ENCODE results near the gene KRTAP17-1. TPM values are rescaled to one million over a fixed set of nuclear protein-coding genes. Genes with fewer than 3 reads are reported as not detected.

Gene KRTAP17-1
- total RNA-seq, 1 experiment from 2014 or later: not detected

- no peaks in the 10 kb centered on the region; the same call in 1 of the 2 replicates for H3K9me3 ChIP-seq
- H3K36me3 Mint-ChIP-seq (ENCODE audit: insufficient read depth, unreplicated experiment): no peaks in the 10 kb centered on the region
- no peaks in the 10 kb centered on the region for H3K27me3 Mint-ChIP-seq (ENCODE audit: insufficient read depth, unreplicated experiment)
- H3K9me3 Mint-ChIP-seq (ENCODE audit: unreplicated experiment): peaks cover 5% of the 10 kb centered on the region
- H3K27ac Mint-ChIP-seq (ENCODE audit: unreplicated experiment): peak overlapping the region; percentile 50
- no peaks in the 10 kb centered on the region for H3K36me3 ChIP-seq (ENCODE audit: control insufficient read depth, insufficient read depth, low read length)
- H3K4me3 Mint-ChIP-seq (ENCODE audit: unreplicated experiment): no peak overlapping the region
- TF ChIP-seq CTCF (IDR thresholded peaks at IDR 0.05; ENCODE audit: insufficient read depth in 1 of 2, low read depth in 1 of 2, low read length in 1 of 2, severe bottlenecking in 1 of 2, unreplicated experiment in 1 of 2): no peak
- DNase-seq: no peak
- BruUV-seq (replicated peaks): no TSS peak
- no peak overlapping the region for H3K4me3 ChIP-seq (ENCODE audit: low read depth, low read length)
- H3K27me3 ChIP-seq (replicated peaks; ENCODE audit: control insufficient read depth, insufficient read depth, low read length): no peaks in the 10 kb centered on the region
- peaks cover 4% of the 10 kb centered on the region; the same call in 1 of the 2 replicates for H3K4me1 ChIP-seq
- POLR2A ChIA-PET: no interaction called here
- intact Hi-C loops (cut with micrococcal nuclease; ENCODE audit: unreplicated experiment): loop anchor here (10.0 kb wide), 2 partner anchors 169 to 261 kb away; partner anchors contain the start of genes KRTAP2-3 and KRTAP2-4
- peaks cover 10% of the 10 kb centered on the region for H3K4me1 Mint-ChIP-seq (ENCODE audit: low read depth, unreplicated experiment)
- CTCF ChIA-PET: no interaction called here
These were observed 10.1 kb upstream of the KRTAP17-1 start for GRCh38 chr17:41325611-41326010.

- Histone ChIP-seq H3K4me3 (ENCODE audit: low read depth, low read length) (no peak overlapping the region), H3K4me1 (peaks cover 4% of the 10 kb centered on the region; the same call in 1 of the 2 replicates), H3K36me3 (ENCODE audit: control insufficient read depth, insufficient read depth, low read length) (no peaks in the 10 kb centered on the region), H3K27me3 (replicated peaks; ENCODE audit: control insufficient read depth, insufficient read depth, low read length) (no peaks in the 10 kb centered on the region), H3K9me3 (peaks cover 1% of the 10 kb centered on the region)
- no peak for TF ChIP-seq CTCF (IDR thresholded peaks at IDR 0.05; ENCODE audit: insufficient read depth in 1 of 2, low read depth in 1 of 2, low read length in 1 of 2, severe bottlenecking in 1 of 2, unreplicated experiment in 1 of 2)
- no peaks in the 10 kb centered on the region for H3K27me3 Mint-ChIP-seq (ENCODE audit: insufficient read depth, unreplicated experiment)
- no peak overlapping the region for H3K4me3 Mint-ChIP-seq (ENCODE audit: unreplicated experiment)
- H3K27ac Mint-ChIP-seq (ENCODE audit: unreplicated experiment): no peak overlapping the region
- no peaks in the 10 kb centered on the region for H3K36me3 Mint-ChIP-seq (ENCODE audit: insufficient read depth, unreplicated experiment)
- POLR2A ChIA-PET: no interaction called here
- intact Hi-C loops (cut with micrococcal nuclease; ENCODE audit: unreplicated experiment): loop anchor here (10.0 kb wide), 2 partner anchors 170 to 260 kb away; partner anchors contain the start of genes KRTAP2-3 and KRTAP2-4
- CTCF ChIA-PET: no interaction called here
- no peak for DNase-seq
- peaks cover 10% of the 10 kb centered on the region for H3K9me3 Mint-ChIP-seq (ENCODE audit: unreplicated experiment)
- BruUV-seq (replicated peaks): no TSS peak
- H3K4me1 Mint-ChIP-seq (ENCODE audit: low read depth, unreplicated experiment): peaks cover 10% of the 10 kb centered on the region
These were observed 9.6 kb upstream of the KRTAP17-1 start for GRCh38 chr17:41325126-41325525.

GRCh38 chr17:41324180-41325075, 8.9 kb upstream of the KRTAP17-1 start:
- intact Hi-C loops (cut with micrococcal nuclease; ENCODE audit: unreplicated experiment): loop anchor here (5.0 to 10.0 kb wide), 5 partner anchors 170 to 522 kb away; partner anchors contain the start of genes KRTAP2-3 and KRTAP2-4
- H3K27ac Mint-ChIP-seq (ENCODE audit: unreplicated experiment): peak overlapping the region; percentile 26
- TF ChIP-seq CTCF (IDR thresholded peaks at IDR 0.05; ENCODE audit: insufficient read depth in 1 of 2, low read depth in 1 of 2, low read length in 1 of 2, severe bottlenecking in 1 of 2, unreplicated experiment in 1 of 2): peak; percentile 28 to 78
- Histone ChIP-seq H3K9me3 (peaks cover 8% of the 10 kb centered on the region), H3K4me3 (ENCODE audit: low read depth, low read length) (no peak overlapping the region), H3K27me3 (replicated peaks; ENCODE audit: control insufficient read depth, insufficient read depth, low read length) (no peaks in the 10 kb centered on the region), H3K4me1 (peaks cover 4% of the 10 kb centered on the region; the same call in 1 of the 2 replicates), H3K36me3 (ENCODE audit: control insufficient read depth, insufficient read depth, low read length) (no peaks in the 10 kb centered on the region)
- H3K27me3 Mint-ChIP-seq (ENCODE audit: insufficient read depth, unreplicated experiment): no peaks in the 10 kb centered on the region
- DNase-seq: peak; percentile 70 to 76
- no peaks in the 10 kb centered on the region for H3K36me3 Mint-ChIP-seq (ENCODE audit: insufficient read depth, unreplicated experiment)
- POLR2A ChIA-PET: interaction anchor here (0.5 kb wide), 1 partner anchor 665 kb away, joined by 5 read pairs; no protein-coding TSS in a partner anchor
- BruUV-seq (replicated peaks): no TSS peak
- H3K9me3 Mint-ChIP-seq (ENCODE audit: unreplicated experiment): peaks cover 17% of the 10 kb centered on the region
- no peak overlapping the region for H3K4me3 Mint-ChIP-seq (ENCODE audit: unreplicated experiment)
- CTCF ChIA-PET: interaction anchor here (1.7 kb wide), 1 partner anchor 10 kb away, joined by 4 read pairs; no protein-coding TSS in a partner anchor
- peaks cover 10% of the 10 kb centered on the region for H3K4me1 Mint-ChIP-seq (ENCODE audit: low read depth, unreplicated experiment)

Data from Caco-2 (cell line).